ENCODE data around the gene TNFRSF6B.

- TF ChIP-seq CTCF (IDR thresholded peaks at IDR 0.05) (no peak), POLR2A (IDR thresholded peaks at IDR 0.05) (no peak)
These were observed 6.2 kb upstream of the TNFRSF6B start for GRCh38 chr20:63690003-63690897.
